Esophagus squamous epithelium (tissue), 4 donors: Measurements from ENCODE around the gene PTPRM.

Experiments
- POLR2A ChIP-seq, 4 donors: fragments of 450-650 bp; IDR thresholded peaks; one replicate each; pipeline ENCODE4 v1.6.1; 2017; ENCODE audit warnings: antibody characterized with exemption in 4 of 4, mild to moderate bottlenecking in 4 of 4, moderate library complexity in 3 of 4
- TF ChIP-seq, protein P1 (sequence below), 6 experiments: fragments of 450-650 bp in 4 of 6; fragments of 200-600 bp in 2 of 6; sonication (generic) in 2 of 6; IDR thresholded peaks; one replicate each; pipeline ENCODE4 v1.5.1; 2016 to 2019; ENCODE audit warnings: antibody characterized with exemption in 6 of 6, mild to moderate bottlenecking in 4 of 6, moderate library complexity in 4 of 6

DNA sequence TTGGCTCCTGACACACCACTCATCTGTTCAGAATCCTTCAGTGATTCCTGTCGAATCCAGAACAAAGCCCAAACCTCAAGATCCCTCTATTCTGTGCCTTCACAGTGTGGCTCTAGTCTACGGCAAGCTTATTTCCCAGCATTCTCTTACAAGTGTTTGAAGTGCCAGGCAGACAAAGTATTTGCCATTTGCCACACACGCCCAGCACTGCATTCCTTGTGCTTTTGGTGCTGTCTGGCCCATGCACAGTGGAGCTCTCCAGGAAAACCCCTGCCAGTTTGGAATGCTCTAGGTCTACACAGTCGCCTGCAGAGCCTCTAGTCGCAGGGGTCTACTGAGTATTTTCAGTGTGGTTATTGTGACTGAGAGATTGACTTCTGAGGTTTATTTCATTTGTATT, 783.5 kb downstream of the PTPRM start:
- TF ChIP-seq, protein P1, sequence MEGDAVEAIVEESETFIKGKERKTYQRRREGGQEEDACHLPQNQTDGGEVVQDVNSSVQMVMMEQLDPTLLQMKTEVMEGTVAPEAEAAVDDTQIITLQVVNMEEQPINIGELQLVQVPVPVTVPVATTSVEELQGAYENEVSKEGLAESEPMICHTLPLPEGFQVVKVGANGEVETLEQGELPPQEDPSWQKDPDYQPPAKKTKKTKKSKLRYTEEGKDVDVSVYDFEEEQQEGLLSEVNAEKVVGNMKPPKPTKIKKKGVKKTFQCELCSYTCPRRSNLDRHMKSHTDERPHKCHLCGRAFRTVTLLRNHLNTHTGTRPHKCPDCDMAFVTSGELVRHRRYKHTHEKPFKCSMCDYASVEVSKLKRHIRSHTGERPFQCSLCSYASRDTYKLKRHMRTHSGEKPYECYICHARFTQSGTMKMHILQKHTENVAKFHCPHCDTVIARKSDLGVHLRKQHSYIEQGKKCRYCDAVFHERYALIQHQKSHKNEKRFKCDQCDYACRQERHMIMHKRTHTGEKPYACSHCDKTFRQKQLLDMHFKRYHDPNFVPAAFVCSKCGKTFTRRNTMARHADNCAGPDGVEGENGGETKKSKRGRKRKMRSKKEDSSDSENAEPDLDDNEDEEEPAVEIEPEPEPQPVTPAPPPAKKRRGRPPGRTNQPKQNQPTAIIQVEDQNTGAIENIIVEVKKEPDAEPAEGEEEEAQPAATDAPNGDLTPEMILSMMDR (IDR thresholded peaks at IDR 0.05), result no peak
- TF ChIP-seq POLR2A (IDR thresholded peaks at IDR 0.05), result no peak
